GM23338 (cell line): Measurements from ENCODE around the gene HIP1. TPM values are rescaled to one million over a fixed set of nuclear protein-coding genes. Genes with fewer than 3 reads are reported as not detected.

Source experiments
- ATAC-seq: fragments of 200-7000 bp; cut with Tn5 transposase; 3 replicates; pipeline ENCODE4 v1.9.1; 2020
- DNase-seq: peaks from one replicate; pipeline ENCODE4 v3.0.0-alpha.2; 2015; ENCODE audit warnings: low spot score
- H2AFZ ChIP-seq: fragments of 200-600 bp; sonication (generic); 2 replicates; pipeline ENCODE4 v1.8.0; 2016; ENCODE audit warnings: antibody characterized with exemption, mild to moderate bottlenecking, moderate library complexity
- H3F3A ChIP-seq: fragments of 200-600 bp; sonication (generic); replicated peaks from 2 replicates; pipeline ENCODE4 v1.8.0; 2017; ENCODE audit warnings: antibody characterized with exemption, mixed run types, low read depth
- H3K27ac ChIP-seq: fragments of 200-600 bp; sonication (generic); 2 replicates; pipeline ENCODE4 v1.6.1; 2016; ENCODE audit warnings: low read depth
- H3K27me3 ChIP-seq: fragments of 200-600 bp; sonication (generic); 2 replicates; pipeline ENCODE4 v1.8.0; 2016; ENCODE audit warnings: mild to moderate bottlenecking, mixed run types, moderate library complexity; ENCODE audit not compliant: insufficient read depth
- H3K36me3 ChIP-seq: fragments of 200-600 bp; sonication (generic); 2 replicates; pipeline ENCODE4 v1.8.0; 2016; ENCODE audit warnings: mild to moderate bottlenecking; ENCODE audit not compliant: insufficient read depth
- H3K4me1 ChIP-seq: fragments of 200-600 bp; sonication (generic); 2 replicates; pipeline ENCODE4 v1.8.0; 2016; ENCODE audit warnings: mild to moderate bottlenecking, moderate library complexity; ENCODE audit not compliant: insufficient read depth
- H3K4me2 ChIP-seq: fragments of 200-600 bp; sonication (generic); 2 replicates; pipeline ENCODE4 v1.7.1; 2017; ENCODE audit warnings: mixed run types
- H3K4me3 ChIP-seq: fragments of 200-600 bp; sonication (generic); 2 replicates; pipeline ENCODE4 v1.6.1; 2016; ENCODE audit warnings: mixed run types
- H3K79me2 ChIP-seq: fragments of 200-600 bp; sonication (generic); replicated peaks from 2 replicates; pipeline ENCODE4 v1.8.0; 2017; ENCODE audit warnings: mild to moderate bottlenecking; ENCODE audit not compliant: insufficient read depth
- H3K9me2 ChIP-seq: fragments of 200-600 bp; sonication (generic); 2 replicates; pipeline ENCODE4 v1.8.0; 2017; ENCODE audit not compliant: insufficient read depth
- H4K20me1 ChIP-seq: fragments of 200-600 bp; sonication (generic); replicated peaks from 2 replicates; pipeline ENCODE4 v1.8.0; 2017; ENCODE audit warnings: mild to moderate bottlenecking; ENCODE audit not compliant: insufficient read depth
- H3K27ac Mint-ChIP-seq: 2 replicates; pipeline ENCODE4 v1.8.0; 2020; ENCODE audit warnings: inconsistent platforms, mild to moderate bottlenecking, moderate library complexity, mixed read lengths
- H3K27me3 Mint-ChIP-seq: 3 replicates; pipeline ENCODE4 v1.8.0; 2022; ENCODE audit warnings: low read depth, mild to moderate bottlenecking, moderate library complexity, mixed read lengths, inconsistent platforms; ENCODE audit not compliant: insufficient read depth, poor library complexity
- H3K36me3 Mint-ChIP-seq: 3 replicates; pipeline ENCODE4 v1.8.0; 2021; ENCODE audit warnings: low read depth, mild to moderate bottlenecking, inconsistent platforms, moderate library complexity, mixed read lengths
- H3K4me1 Mint-ChIP-seq: 3 replicates; pipeline ENCODE4 v1.8.0; 2020; ENCODE audit warnings: mild to moderate bottlenecking, inconsistent platforms, mixed read lengths
- H3K4me3 Mint-ChIP-seq: 3 replicates; pipeline ENCODE4 v1.8.0; 2021; ENCODE audit warnings: moderate library complexity, mild to moderate bottlenecking, inconsistent platforms, mixed read lengths
- H3K9me3 Mint-ChIP-seq: 3 replicates; pipeline ENCODE4 v1.8.0; 2020; ENCODE audit warnings: moderate library complexity, mild to moderate bottlenecking, inconsistent platforms, mixed read lengths
- CREB1 ChIP-seq: fragments of 250-450 bp; sonication (Bioruptor Pico); IDR thresholded peaks from 2 replicates; pipeline ENCODE4 v1.5.0; 2020; ENCODE audit warnings: low read depth, mild to moderate bottlenecking, moderate library complexity
- CTCF ChIP-seq, 2 experiments: fragments of 200-600 bp in 1 of 2; sonication (generic) in 1 of 2; conservative IDR thresholded peaks; 2 replicates each; pipeline versions ENCODE4 v1.5.1 to v1.6.1; 2016 to 2017; ENCODE audit warnings: antibody characterized with exemption in 2 of 2, low read depth in 2 of 2, mild to moderate bottlenecking in 2 of 2, moderate library complexity in 1 of 2
- JUNB ChIP-seq: IDR thresholded peaks from one replicate; pipeline ENCODE4 v1.6.1; 2016; ENCODE audit warnings: antibody characterized with exemption; ENCODE audit not compliant: unreplicated experiment
- NANOG ChIP-seq: IDR thresholded peaks from 2 replicates; pipeline ENCODE4 v1.6.1; 2016; ENCODE audit warnings: antibody characterized with exemption, borderline replicate concordance
- REST ChIP-seq: IDR thresholded peaks from one replicate; pipeline ENCODE4 v1.6.1; 2018; ENCODE audit warnings: antibody characterized with exemption; ENCODE audit not compliant: unreplicated experiment
- ZNF114 ChIP-seq: fragments of 250-450 bp; sonication (Bioruptor Pico); IDR thresholded peaks from 2 replicates; pipeline ENCODE4 v1.5.0; 2020; ENCODE audit warnings: mild to moderate bottlenecking, moderate library complexity
- ZNF331 ChIP-seq: fragments of 250-450 bp; sonication (Bioruptor Pico); IDR thresholded peaks from 2 replicates; pipeline ENCODE4 v1.5.0; 2020; ENCODE audit warnings: low read depth, mild to moderate bottlenecking, moderate library complexity
- polyA plus RNA-seq: library from polyadenylated mRNA; unstranded; fragments of >200 nt; fragmentation: Nextera tagmentation; extraction: Ambion mirVana; gene quantifications from 2 replicates; pipeline ENCODE4 v1.2.1, GENCODE V29; 2016
- total RNA-seq: library from RNA; depleted of rRNA; stranded (reverse); fragments of >200 nt; shearing (Covaris generic); gene quantifications from 2 replicates; pipeline ENCODE4 v1.2.3, GENCODE V29; 2014
- TF ChIP-seq, protein P1 (sequence below): IDR thresholded peaks from 2 replicates; pipeline ENCODE4 v1.6.1; 2016; ENCODE audit warnings: antibody characterized with exemption

HIP1 gene
- total and polyA plus RNA-seq, 2 experiments from 2014 or later = 24.9 to 80.8 TPM

GRCh38 chr7:75663302-75663907, 75.3 kb downstream of the HIP1 start:
- no peaks in the 10 kb centered on the region for H3K36me3 Mint-ChIP-seq
- H3K27ac ChIP-seq = no peak overlapping the region
- TF ChIP-seq JUNB = no peak
- TF ChIP-seq ZNF114 (CRISPR knock-in tag) = no peak
- TF ChIP-seq, protein P1, sequence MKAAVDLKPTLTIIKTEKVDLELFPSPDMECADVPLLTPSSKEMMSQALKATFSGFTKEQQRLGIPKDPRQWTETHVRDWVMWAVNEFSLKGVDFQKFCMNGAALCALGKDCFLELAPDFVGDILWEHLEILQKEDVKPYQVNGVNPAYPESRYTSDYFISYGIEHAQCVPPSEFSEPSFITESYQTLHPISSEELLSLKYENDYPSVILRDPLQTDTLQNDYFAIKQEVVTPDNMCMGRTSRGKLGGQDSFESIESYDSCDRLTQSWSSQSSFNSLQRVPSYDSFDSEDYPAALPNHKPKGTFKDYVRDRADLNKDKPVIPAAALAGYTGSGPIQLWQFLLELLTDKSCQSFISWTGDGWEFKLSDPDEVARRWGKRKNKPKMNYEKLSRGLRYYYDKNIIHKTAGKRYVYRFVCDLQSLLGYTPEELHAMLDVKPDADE = no peak
- no peak for TF ChIP-seq CREB1
- TF ChIP-seq ZNF331 = no peak
- no peak for TF ChIP-seq REST
- no peak for TF ChIP-seq CTCF (conservative IDR thresholded peaks at IDR 0.05; ENCODE audit: low read depth in 2 of 2)
- no peak for TF ChIP-seq NANOG
- H4K20me1 ChIP-seq = no peaks in the 10 kb centered on the region
- DNase-seq (no peak), ATAC-seq (no peak)
- no peak overlapping the region for H3K4me3 ChIP-seq
- H3K27me3 Mint-ChIP-seq = peaks cover 2% of the 10 kb centered on the region
- no peaks in the 10 kb centered on the region for H3K79me2 ChIP-seq
- H3K27ac Mint-ChIP-seq = no peak overlapping the region
- no peaks in the 10 kb centered on the region for H3K9me2 ChIP-seq
- peaks cover 4% of the 10 kb centered on the region; the same call in 1 of the 3 replicates for H3K4me1 Mint-ChIP-seq
- H3K27me3 ChIP-seq = no peaks in the 10 kb centered on the region
- H3K36me3 ChIP-seq = no peaks in the 10 kb centered on the region
- H3K4me2 ChIP-seq = no peak overlapping the region
- no peaks in the 10 kb centered on the region for H3K9me3 Mint-ChIP-seq
- no peaks in the 10 kb centered on the region for H3F3A ChIP-seq
- H3K4me1 ChIP-seq = no peaks in the 10 kb centered on the region; the same call in 1 of the 2 replicates
- H2AFZ ChIP-seq = no peak overlapping the region
- no peak overlapping the region for H3K4me3 Mint-ChIP-seq
